CD14-positive monocyte (primary cell): ENCODE data around the gene SPATA17. TPM values are rescaled to one million over a fixed set of nuclear protein-coding genes. Genes with fewer than 3 reads are reported as not detected.

Source experiments
- DNase-seq, 3 donors: peaks; one replicate each; pipeline ENCODE4 v3.0.0-alpha.2; 2011 to 2022
- H2AFZ ChIP-seq: 2 replicates; pipeline ENCODE4 v1.6.0; 2012; ENCODE audit warnings: mild to moderate bottlenecking, low read depth, low read length, inconsistent platforms; ENCODE audit not compliant: insufficient read depth, poor library complexity, severe bottlenecking
- H3K27ac ChIP-seq, 2 donors: 1 replicate in 1 of 2; 2 replicates in 1 of 2; pipeline ENCODE4 v1.5.1; 2012 to 2013; ENCODE audit warnings: low read length in 2 of 2, control low read depth in 1 of 2, inconsistent platforms in 1 of 2, low read depth in 1 of 2, mild to moderate bottlenecking in 1 of 2
- H3K27me3 ChIP-seq, 2 donors: one replicate each; pipeline versions ENCODE4 v1.6.0 to v1.6.1; 2011 to 2013; ENCODE audit warnings: low read length in 2 of 2; ENCODE audit not compliant: control insufficient read depth in 2 of 2, insufficient read depth in 2 of 2
- H3K36me3 ChIP-seq, 2 donors: replicated peaks in 1 of 2; 1 replicate in 1 of 2; 2 replicates in 1 of 2; pipeline versions ENCODE4 v1.5.1 to v1.6.1; 2012 to 2013; ENCODE audit warnings: low read length in 2 of 2, control low read depth in 1 of 2, inconsistent platforms in 1 of 2, mild to moderate bottlenecking in 1 of 2; ENCODE audit not compliant: insufficient read depth in 2 of 2, control insufficient read depth in 1 of 2
- H3K4me1 ChIP-seq, 2 donors: 1 replicate in 1 of 2; 2 replicates in 1 of 2; pipeline versions ENCODE4 v1.5.1 to v1.6.1; 2012 to 2013; ENCODE audit warnings: low read length in 2 of 2, control low read depth in 1 of 2, inconsistent platforms in 1 of 2, mild to moderate bottlenecking in 1 of 2, moderate library complexity in 1 of 2; ENCODE audit not compliant: insufficient read depth in 2 of 2, control insufficient read depth in 1 of 2
- H3K4me2 ChIP-seq: replicated peaks from 2 replicates; pipeline ENCODE3; 2012; ENCODE audit warnings: low read length, moderate library complexity, mild to moderate bottlenecking; ENCODE audit not compliant: poor library complexity, severe bottlenecking; ENCODE audit errors: extremely low read depth
- H3K4me3 ChIP-seq, 3 experiments: fragments of 200-600 bp in 1 of 3; sonication (generic) in 1 of 3; replicated peaks in 1 of 3; 1 replicate in 2 of 3; 2 replicates in 1 of 3; pipeline ENCODE4 v1.5.1; 2011 to 2013; ENCODE audit warnings: low read length in 3 of 3, mild to moderate bottlenecking in 3 of 3, control low read depth in 2 of 3, low read depth in 2 of 3, inconsistent platforms in 1 of 3, moderate library complexity in 1 of 3
- H3K79me2 ChIP-seq: 2 replicates; pipeline ENCODE4 v1.6.0; 2012; ENCODE audit warnings: mild to moderate bottlenecking, control low read depth, inconsistent platforms, low read length, moderate library complexity; ENCODE audit not compliant: insufficient read depth
- H3K9ac ChIP-seq: 2 replicates; pipeline ENCODE4 v1.6.0; 2017; ENCODE audit warnings: low read length, mild to moderate bottlenecking; ENCODE audit not compliant: insufficient read depth, poor library complexity, severe bottlenecking
- H3K9me3 ChIP-seq, 2 donors: replicated peaks in 1 of 2; 1 replicate in 1 of 2; 2 replicates in 1 of 2; pipeline versions ENCODE4 v1.5.1 to v1.6.1; 2012 to 2013; ENCODE audit warnings: low read length in 2 of 2, control low read depth in 1 of 2; ENCODE audit not compliant: control insufficient read depth in 1 of 2, insufficient read depth in 1 of 2
- H4K20me1 ChIP-seq: 2 replicates; pipeline ENCODE4 v1.6.0; 2012; ENCODE audit warnings: mild to moderate bottlenecking, low read length, control low read depth, moderate library complexity; ENCODE audit not compliant: insufficient read depth
- H3K27ac Mint-ChIP-seq, 7 donors: one replicate each; pipeline ENCODE4 v1.8.0; 2020; ENCODE audit warnings: mild to moderate bottlenecking in 7 of 7, mixed read lengths in 7 of 7, moderate library complexity in 6 of 7, inconsistent platforms in 2 of 7
- H3K27me3 Mint-ChIP-seq, 3 donors: one replicate each; pipeline ENCODE4 v1.8.0; 2021 to 2022; ENCODE audit warnings: low read depth in 3 of 3, mild to moderate bottlenecking in 3 of 3, mixed read lengths in 3 of 3, moderate library complexity in 3 of 3, inconsistent platforms in 1 of 3
- H3K36me3 Mint-ChIP-seq, 2 donors: one replicate each; pipeline ENCODE4 v1.8.0; 2020; ENCODE audit warnings: mixed read lengths in 2 of 2, inconsistent platforms in 1 of 2, mild to moderate bottlenecking in 1 of 2
- H3K4me1 Mint-ChIP-seq: one replicate; pipeline ENCODE4 v1.8.0; 2020; ENCODE audit warnings: mild to moderate bottlenecking, mixed read lengths
- H3K4me3 Mint-ChIP-seq, 2 donors: one replicate each; pipeline ENCODE4 v1.8.0; 2020; ENCODE audit warnings: mild to moderate bottlenecking in 2 of 2, mixed read lengths in 2 of 2, moderate library complexity in 1 of 2
- H3K9me3 Mint-ChIP-seq, 7 donors: one replicate each; pipeline ENCODE4 v1.8.0; 2020 to 2022; ENCODE audit warnings: mixed read lengths in 7 of 7, mild to moderate bottlenecking in 6 of 7, moderate library complexity in 6 of 7, inconsistent platforms in 2 of 7
- WGBS: methylation state at CpG from one replicate; pipeline ENCODE4 v1.1.5; 2013; ENCODE audit warnings: missing lambda C conversion rate; ENCODE audit not compliant: insufficient coverage; 5-methylcytosine and 5-hydroxymethylcytosine counted together
- intact Hi-C, 2 donors: fragments of 100-400 bp; cut with micrococcal nuclease; formaldehyde crosslinking; loops; one replicate each; pipeline versions ENCODE4 v1.15.0 to v1.15.1; 2023
- polyA plus RNA-seq, 3 donors: library from polyadenylated mRNA; depleted of rRNA in 1 of 3; unstranded in 2 of 3; stranded (reverse) in 1 of 3; fragments of 300-500 nt in 2 of 3; fragments of >200 nt in 1 of 3; fragmentation: Illumina TruSeq in 2 of 3; gene quantifications; 1 replicate in 2 of 3; 2 replicates in 1 of 3; pipeline ENCODE4 v1.2.3, GENCODE V29; 2012 to 2021
- TF ChIP-seq, protein P1 (sequence below): fragments of 200-600 bp; IDR thresholded peaks from one replicate; pipeline ENCODE4 v1.8.0; 2022; ENCODE audit warnings: antibody characterized with exemption, mild to moderate bottlenecking

SPATA17 gene
- polyA plus RNA-seq, 3 donors = 0.28 TPM; not detected in 2

DNA sequence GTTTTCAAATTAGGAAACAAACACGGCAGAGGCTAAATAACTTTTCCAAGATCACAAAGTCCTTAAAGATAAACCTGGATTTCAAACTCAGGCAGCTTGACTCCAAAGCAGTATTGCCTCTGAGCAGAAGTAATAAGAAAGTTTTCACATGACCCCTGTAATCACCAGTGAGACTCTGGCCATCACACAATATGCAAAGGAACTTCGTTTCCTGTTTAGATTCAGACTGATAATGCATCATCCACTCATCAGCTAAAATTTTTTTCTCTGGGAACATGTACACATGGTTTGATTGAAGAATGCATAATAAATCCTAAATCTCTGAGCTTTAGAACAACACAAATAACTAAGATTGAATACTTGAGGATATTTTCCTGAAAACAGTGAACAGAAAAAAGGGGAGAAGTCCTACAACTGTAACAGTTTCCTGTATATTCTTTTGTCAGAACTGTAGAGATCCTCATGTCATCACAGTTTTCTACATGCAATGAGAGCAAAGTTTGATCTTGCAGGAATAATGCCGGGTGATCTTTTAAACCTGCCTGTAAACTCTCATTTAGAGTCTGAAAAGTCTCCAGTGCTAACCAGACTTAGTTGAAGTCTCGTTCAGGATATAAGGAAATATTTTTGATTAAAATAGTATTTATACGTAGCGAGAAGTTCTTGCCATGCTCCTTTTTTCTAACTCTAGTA, 225.3 kb downstream of the SPATA17 start:
- Histone ChIP-seq H4K20me1 (no peaks in the 10 kb centered on the region), H3K36me3 (no peaks in the 10 kb centered on the region), H3K9me3 (peaks cover 0 to 3% of the 10 kb centered on the region in 2 donors), H2AFZ (no peak overlapping the region), H3K4me1 (no peaks in the 10 kb centered on the region), H3K4me3 (no peak overlapping the region), H3K9ac (no peak overlapping the region), H3K79me2 (no peaks in the 10 kb centered on the region), H3K27ac (no peak overlapping the region), H3K27me3 (no peaks in the 10 kb centered on the region), H3K4me2 (no peak overlapping the region)
- 100% methylated on average over 1 of the region's 6 CpGs for WGBS
- Mint-ChIP-seq H3K36me3 (no peaks in the 10 kb centered on the region), H3K9me3 (peaks cover 0 to 6% (median 2%) of the 10 kb centered on the region in 7 donors), H3K27me3 (no peaks in the 10 kb centered on the region), H3K27ac (no peak overlapping the region), H3K4me1 (no peaks in the 10 kb centered on the region), H3K4me3 (no peak overlapping the region)
- DNase-seq = no peak
- TF ChIP-seq, protein P1, sequence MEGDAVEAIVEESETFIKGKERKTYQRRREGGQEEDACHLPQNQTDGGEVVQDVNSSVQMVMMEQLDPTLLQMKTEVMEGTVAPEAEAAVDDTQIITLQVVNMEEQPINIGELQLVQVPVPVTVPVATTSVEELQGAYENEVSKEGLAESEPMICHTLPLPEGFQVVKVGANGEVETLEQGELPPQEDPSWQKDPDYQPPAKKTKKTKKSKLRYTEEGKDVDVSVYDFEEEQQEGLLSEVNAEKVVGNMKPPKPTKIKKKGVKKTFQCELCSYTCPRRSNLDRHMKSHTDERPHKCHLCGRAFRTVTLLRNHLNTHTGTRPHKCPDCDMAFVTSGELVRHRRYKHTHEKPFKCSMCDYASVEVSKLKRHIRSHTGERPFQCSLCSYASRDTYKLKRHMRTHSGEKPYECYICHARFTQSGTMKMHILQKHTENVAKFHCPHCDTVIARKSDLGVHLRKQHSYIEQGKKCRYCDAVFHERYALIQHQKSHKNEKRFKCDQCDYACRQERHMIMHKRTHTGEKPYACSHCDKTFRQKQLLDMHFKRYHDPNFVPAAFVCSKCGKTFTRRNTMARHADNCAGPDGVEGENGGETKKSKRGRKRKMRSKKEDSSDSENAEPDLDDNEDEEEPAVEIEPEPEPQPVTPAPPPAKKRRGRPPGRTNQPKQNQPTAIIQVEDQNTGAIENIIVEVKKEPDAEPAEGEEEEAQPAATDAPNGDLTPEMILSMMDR = no peak
- intact Hi-C loops = no loop called here

DNA sequence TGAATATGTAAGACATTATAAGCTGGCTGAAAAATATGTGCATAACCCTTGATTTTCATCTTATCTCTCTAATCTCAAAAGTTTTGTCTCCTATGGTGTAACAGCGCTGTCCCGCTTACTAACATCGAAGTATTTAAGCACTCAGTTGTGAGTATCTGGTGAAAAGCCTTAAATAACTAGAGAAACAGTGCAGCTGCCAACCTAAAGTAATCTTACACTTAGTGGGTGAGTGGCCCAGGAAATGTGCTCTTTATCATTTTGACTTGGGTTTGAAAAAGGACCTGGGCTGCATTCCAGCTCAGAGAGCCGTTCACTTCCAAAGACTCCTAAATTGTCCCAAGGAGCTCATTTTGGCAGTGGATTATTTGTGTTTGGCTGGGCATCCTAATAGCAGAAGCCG, 225.9 kb downstream of the SPATA17 start:
- H3K27ac Mint-ChIP-seq = no peak overlapping the region
- Histone ChIP-seq H3K9ac (no peak overlapping the region), H3K4me1 (no peaks in the 10 kb centered on the region), H3K27me3 (no peaks in the 10 kb centered on the region), H3K4me3 (no peak overlapping the region), H3K4me2 (no peak overlapping the region), H3K27ac (no peak overlapping the region), H3K79me2 (no peaks in the 10 kb centered on the region), H2AFZ (no peak overlapping the region), H3K36me3 (no peaks in the 10 kb centered on the region), H3K9me3 (peaks cover 0 to 3% of the 10 kb centered on the region in 2 donors), H4K20me1 (no peaks in the 10 kb centered on the region)
- no peak for DNase-seq
- no peak overlapping the region for H3K4me3 Mint-ChIP-seq
- TF ChIP-seq, protein P1 = no peak
- H3K9me3 Mint-ChIP-seq = peaks cover 0 to 6% (median 2%) of the 10 kb centered on the region in 7 donors
- H3K4me1 Mint-ChIP-seq = no peaks in the 10 kb centered on the region
- intact Hi-C loops = no loop called here
- 100% methylated on average over 1 of the region's 5 CpGs for WGBS
- no peaks in the 10 kb centered on the region for H3K27me3 Mint-ChIP-seq
- no peaks in the 10 kb centered on the region for H3K36me3 Mint-ChIP-seq
